Renal cortical epithelial cell (primary cell): ENCODE results near the gene CYP27C1. TPM values are rescaled to one million over a fixed set of nuclear protein-coding genes. Genes with fewer than 3 reads are reported as not detected.
A peak's percentile ranks its signal among the peaks of the same experiment; 100 is the strongest.

Experiments
- DNase-seq: peaks from one replicate; pipeline ENCODE4 v3.0.0-alpha.2; 2011; ENCODE audit warnings: low read depth
- total RNA-seq: library from RNA; depleted of rRNA; stranded (reverse); fragments of >200 nt; gene quantifications from 2 replicates; pipeline ENCODE4 v1.2.3, GENCODE V29; 2014

The CYP27C1 gene
- total RNA-seq, 1 donor from 2014 or later = 1.5 TPM

DNA sequence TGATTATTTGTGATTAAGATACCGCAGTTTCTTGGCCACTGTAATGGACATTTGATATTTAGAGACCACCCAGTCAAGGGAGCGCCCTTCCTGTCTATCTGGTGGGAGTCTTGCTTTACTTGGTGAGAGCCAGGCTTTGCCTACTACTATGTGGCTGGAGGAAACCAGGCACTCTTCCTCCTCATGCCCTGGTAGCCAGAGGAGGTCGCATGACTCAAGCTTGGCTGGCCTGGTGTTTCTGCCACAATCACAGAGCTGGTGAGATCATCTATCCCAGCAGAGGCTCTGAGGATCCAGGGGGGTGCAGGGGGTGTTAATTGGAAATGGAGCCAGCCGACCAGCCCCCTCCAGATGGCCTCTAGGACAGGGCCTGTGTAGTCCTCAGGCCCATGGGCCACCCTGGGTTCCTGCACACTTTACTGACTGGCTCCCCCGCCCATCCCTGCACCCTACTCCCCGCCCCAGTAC lies 66.4 kb downstream of the CYP27C1 start:
- peak; percentile 90 for DNase-seq

DNA sequence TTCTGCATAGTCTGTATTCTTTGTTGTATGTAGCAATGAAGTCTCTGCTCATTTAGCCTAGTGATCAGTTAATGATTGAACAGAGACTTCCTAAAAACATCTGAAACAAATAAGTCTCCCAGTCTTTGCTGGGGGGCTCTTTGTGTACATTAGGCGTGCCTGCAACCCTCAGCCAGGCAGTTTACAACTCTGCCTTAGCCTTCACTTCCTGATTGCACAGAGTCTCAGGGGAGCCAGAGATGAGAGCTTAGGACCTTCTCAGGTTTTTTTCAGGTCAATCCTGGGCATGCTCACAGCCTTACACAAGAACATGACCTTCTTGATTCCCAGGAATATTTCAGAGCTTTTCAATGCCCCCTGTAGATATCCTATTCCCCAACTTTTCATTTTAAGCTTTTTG lies 69.1 kb downstream of the CYP27C1 start:
- DNase-seq = no peak

DNA sequence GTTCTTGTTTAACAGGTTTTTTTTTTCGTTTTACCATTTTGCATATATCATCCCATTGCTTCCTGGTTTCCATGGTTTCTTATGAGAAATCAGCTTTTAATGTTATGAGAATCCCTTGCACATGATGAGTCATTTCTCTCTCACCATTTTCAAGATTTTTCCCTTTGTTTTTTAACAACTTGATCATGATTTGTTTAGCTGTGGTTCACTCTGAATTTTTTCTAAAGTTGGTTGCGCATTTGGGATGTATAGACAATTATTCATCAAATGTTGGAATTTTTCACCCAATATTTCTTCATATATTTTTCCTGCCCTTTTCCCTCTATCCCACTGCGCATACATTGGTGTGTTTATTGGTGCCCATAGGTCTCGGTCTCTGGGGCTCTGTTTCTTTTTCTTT lies 70.7 kb downstream of the CYP27C1 start:
- peak; percentile 91 for DNase-seq

DNA sequence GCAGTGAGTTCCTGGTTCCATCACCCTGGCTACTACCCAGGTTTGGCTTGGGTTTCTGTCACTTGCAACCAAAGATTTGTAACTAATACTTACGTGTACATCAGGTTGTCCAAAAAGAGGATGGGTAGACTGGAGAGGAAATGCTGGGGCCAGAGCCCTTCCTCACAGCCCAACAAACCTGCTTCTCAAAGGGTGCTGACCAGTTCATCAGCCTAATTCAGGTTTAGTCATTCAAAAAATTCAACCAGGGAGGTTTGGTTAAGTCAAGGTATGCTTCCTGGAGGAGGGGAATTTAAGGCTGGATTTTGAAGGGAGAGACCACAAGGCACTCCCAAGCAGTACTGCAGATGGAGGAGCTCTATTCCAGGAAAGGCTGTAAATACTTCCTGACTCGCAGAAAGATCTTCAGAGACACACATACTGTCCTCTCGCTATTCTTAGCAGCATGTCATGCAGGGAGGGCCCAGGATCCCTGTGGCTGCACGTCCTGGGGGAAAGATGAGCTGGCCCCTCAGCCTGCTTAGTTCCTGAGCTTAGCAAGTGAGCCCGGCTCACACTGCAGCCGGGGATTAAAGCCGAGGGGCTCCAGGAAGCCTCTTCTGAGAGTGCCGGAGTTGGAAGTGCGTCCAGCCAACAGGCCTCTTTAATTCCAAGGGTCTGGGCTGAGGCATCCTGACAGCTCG lies 73.1 kb downstream of the CYP27C1 start:
- no peak for DNase-seq

DNA sequence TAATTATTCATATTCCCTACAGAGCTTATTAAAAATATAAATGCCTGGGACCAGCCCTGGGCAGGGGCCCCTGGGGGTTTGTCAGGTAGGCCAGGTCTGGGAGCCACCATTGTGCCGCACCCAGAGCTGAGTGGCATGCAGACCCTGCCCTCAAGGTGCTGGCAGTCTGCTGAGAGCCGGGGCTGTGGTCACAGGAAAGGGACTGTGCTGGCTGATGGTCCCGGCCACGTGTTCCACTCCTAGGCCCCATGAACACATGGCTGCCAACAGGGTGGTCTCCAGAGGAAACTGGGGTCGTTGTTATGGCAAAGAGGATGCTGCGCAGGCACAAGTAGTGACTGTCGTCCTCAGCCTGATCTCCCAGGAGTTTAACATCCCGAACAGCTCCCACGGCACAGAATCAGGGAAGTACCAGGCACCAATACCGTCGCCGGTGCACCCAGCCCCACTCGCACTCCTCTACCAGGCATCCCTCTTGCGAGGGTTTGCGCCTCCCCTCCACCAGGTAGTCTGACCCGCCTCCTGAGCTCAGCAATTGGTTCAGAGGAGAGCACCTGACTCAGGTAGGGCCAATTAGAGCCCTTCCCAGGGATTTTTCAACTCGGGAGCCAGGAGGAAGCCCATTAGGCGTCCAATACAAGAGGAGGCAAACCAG lies 73.9 kb downstream of the CYP27C1 start:
- DNase-seq = no peak

DNA sequence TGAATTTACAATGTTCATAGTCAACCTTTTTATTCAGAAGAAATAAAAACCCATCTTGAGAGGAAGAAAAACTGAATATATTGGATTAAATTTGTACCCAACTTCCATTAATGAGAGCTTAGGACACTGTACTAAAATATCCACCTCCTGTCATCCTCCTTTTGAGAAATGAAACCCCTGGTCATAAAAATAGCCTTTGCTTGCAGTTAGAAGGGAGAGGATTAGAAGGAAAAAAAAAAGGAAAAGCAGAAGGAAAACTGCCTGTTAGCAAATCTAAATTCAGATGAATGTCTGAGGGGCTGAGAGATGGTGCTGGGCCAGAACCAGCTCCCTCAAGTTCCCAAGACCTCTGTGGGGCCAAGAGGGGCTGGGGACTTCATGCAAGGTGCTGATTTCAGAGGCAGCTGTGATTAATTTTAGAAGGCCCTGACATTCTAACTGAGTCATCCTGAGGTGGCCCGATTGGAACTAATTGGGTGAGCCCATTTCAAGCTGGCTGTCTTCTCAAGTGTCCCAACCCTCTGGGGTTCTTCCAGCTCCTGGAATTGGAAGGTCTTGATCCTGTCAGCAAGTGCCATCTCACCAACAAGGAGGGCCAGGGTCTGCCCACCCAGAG lies 74.7 kb downstream of the CYP27C1 start:
- DNase-seq = peak; percentile 46

DNA sequence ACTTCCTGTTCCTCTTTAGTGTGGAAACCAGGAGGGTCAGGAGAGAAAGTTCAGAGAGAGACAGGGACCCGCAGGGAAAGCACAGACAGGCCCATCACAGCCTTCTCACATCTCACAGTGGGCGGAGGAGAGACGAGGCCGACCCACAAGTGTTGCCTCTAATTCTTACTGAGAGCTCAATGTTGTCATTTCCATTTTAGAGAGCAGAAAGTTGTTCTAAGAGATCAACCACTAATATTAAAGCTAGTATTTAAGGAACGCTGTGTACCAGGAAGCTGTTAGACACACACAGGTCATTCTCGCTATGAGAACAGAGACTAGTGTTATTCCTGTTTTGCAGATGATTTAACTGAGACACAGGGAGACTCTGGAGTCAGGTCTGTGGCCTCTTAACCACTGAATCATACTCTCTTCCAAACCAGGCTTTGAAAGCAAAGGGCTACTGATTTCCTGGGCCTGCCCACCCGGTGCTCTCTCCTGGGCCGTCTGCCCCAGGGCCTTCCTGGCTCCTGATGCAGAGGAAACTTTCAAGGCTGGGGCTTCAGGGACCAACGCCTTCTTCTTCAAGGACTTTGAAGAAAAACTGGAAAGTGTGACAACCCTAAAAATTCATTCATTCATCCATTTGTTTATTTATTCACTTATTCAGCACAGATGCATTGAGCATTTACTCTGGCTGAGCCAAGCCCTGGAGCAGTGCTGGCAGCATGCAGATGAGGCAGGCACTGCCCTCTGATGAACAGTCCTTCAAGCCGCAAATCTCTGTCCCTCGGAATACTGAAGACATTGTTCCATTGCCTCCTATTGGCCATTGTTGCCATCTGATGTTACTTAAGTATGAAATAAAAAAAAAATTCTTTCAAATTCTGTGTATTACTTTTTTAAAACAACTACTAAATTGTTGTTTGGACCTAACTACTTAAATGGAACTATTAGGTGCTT lies 76.0 kb downstream of the CYP27C1 start:
- DNase-seq = peak; percentile 74

DNA sequence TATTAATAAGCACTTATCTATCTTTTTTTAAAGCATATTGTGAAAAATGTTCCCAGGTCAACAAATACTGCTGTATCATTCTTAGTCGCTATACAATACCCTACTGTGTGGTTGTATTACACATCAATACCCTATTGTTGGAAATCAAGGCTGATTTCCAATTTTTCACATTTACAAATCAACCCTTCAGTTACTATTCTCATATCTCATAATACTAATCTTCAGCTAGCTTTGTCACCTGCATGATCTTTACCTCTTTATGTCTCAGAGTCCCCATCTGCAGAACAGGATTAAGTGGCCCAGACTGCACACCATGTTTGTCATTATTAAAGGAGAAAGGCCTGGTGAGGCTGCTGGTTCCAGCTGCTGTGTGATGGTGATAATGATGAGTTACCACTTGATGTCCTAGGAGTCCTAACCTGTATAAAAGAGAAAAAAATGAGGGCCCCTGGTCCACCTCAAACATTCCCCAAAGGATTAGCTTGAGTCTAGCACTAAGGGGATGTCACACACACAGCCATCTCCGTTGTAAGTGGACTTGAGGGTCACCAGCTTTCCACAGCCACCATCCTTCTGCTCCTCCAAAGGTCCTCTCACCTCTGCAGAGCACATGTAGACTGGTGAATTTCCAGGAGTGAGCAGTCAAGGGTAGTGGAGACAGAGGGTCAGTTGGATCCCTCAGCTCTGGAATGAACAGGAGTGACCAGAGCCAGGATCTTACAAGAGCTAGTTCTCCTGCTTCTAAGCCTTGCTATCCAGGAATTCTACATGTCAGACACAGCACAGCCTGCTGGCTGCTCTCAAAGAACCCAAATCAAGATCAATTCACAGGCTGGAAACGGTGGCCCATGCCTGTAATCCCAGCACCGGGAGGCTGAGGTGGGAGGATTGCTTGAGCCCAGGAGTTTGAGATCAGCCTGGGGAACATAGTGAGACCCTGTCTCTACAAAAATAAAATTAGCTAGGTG lies 77.2 kb downstream of the CYP27C1 start:
- no peak for DNase-seq

DNA sequence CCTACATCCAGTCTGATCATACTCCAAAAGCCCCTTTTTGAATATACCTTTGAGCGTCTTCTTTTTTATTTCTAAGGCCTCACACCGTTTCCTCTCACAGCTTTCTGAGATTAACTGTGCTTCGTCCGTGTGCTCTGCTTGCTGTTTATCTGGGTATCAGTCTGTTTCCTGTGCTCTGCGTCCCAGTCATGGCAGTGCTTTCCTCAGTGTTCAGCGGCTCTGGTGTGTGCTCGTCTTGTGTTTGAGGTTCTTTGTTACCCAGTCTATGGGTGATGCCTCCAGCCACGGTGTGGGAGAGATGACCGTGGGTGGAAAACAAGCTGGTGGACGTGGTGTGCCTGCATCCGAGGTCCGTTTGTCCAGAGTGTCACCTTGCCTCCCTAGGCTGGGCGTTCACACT lies 79.6 kb downstream of the CYP27C1 start:
- DNase-seq = no peak

DNA sequence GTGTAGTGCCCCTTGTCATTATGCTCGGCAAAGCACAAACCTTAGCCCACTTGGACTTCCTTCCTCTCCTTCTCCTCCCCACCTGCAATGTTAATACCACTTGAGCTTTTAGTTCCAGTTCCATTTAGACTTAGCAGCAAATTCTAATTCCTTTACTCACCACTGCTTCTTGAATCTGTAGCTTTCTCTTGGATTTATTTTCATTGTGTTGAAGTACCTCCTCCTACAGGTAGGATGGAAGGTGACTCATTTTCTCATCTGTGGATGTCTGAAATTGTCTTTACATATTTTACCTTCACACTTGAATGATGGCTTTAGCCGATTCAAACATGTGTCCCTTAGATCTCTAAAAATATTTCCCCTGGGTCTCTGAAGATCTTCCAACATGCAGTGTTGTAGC lies 80.3 kb downstream of the CYP27C1 start:
- DNase-seq = peak; percentile 32

DNA sequence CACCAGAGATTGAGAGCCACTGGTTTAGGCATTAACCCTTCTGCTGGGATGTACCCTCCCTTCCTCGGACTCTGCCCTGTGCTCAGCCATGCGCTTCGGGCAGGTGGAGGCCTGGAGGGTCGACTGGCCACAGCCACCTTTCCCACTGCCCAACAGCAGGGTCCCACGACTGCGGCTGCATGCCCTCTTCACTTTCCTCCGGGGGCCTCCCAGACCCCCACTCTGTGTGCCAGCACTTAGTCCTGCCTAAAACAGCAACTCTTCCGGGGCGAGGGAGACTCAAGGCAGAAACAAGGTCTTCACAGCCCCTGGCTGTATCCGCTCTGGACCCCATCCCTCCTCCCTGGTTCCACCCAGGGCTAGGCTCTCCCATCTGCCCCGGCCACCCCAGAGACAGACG lies 81.8 kb downstream of the CYP27C1 start:
- no peak for DNase-seq

DNA sequence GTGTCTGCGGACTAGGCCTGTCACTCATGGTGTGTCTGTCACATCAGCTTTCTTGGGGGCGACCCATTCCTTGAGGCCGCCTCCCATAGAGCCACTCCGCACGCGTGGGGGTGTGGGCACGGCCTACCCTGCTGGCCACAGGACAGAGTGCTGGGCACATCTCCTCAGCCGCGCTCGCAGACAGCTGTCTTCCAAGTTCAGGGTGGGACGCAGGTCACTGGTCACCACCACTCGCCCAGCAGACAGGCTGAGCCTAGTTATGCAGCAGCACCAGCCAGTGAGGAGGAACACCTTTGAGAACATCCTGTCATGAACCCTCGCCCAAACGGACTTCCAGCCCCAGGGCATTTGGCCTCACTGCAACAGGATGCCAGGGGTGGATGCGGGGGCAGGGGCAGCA lies 82.4 kb downstream of the CYP27C1 start:
- no peak for DNase-seq

DNA sequence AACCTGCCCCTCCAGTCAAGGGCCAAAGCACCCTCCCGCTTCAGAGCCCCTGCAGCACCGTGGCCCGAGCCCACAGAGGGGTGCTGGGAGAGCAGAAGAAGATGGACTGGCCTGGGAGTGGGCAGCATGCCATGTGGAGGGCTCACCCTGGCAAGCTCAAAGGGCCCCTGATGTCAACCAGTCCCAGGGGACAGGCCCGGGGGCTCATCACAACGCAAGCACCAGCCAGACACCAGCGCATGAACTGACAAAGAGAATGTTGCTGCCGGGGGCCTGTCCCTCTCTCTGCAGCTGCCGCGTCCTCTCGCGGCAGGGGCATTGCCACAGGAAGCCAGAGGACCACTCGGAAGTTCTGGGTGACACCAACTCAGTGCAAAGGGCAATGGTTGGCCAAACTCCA lies 82.9 kb downstream of the CYP27C1 start:
- no peak for DNase-seq

DNA sequence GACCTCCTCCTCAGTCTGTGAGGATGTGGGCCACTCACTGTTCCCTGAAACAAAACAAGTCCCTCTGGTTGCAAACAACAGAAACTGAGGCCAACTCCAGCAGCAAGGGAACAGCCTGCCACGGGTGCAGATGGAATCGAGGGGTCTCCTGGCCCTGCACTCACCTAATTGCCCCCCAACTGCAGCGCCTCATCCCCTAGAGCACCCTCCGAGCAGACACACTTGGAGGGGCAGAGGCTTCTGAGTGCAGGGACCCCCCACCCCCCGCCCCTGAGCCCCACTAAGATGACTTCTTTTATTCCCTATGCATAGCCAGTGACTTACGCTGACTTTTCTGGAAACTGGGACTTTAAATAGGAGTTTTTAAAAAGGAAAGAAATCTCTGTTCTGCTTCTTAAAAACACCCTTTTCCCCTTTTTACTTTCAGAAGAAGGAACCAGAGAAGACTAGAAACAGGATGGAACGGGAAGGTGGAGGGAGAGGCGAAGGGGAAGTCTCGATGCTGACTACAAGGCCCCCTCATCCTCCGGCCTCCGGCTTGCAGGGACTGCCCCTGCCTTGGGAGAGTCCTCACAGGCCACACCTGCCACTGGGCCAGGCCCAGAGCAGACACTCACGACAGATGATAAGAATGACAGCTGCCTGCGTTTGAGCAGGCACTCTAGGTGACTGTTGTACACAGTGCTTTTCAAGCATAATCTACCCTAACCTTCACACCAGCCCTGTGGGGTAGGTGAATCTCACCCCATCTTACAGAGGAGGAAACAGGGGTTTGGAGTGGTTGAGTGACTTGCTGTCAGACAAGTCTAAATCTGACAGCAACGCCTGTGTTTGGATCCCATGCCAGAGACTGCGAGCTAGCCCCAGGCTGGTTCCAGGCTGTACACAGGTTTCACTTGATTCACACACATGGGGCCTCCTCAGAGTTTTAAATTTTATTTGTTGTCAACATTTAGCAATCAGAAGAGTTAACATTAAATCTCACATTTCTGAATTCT lies 85.0 kb downstream of the CYP27C1 start:
- no peak for DNase-seq

DNA sequence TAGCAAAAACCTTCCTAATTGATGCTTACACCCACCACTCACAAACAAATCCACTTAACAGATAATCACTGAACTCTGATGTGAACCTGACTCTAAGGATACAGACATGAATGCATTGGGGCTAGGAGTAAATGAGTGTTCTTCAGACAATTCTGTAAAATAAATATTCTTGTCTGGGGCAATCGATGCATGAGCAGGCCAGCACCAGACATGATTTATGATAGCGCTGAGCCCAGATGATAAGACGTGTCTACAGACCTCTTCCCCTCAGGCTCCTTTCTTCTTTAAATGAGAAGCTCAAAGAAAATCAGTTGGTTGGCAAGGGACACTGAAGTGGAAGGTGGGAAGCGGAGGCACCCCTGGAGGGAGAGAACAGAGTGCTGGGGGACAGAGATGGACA lies 85.9 kb downstream of the CYP27C1 start:
- DNase-seq = no peak
